ENCODE measurements around the gene HMOX1.

HMOX1 gene, protein sequence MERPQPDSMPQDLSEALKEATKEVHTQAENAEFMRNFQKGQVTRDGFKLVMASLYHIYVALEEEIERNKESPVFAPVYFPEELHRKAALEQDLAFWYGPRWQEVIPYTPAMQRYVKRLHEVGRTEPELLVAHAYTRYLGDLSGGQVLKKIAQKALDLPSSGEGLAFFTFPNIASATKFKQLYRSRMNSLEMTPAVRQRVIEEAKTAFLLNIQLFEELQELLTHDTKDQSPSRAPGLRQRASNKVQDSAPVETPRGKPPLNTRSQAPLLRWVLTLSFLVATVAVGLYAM

DNA sequence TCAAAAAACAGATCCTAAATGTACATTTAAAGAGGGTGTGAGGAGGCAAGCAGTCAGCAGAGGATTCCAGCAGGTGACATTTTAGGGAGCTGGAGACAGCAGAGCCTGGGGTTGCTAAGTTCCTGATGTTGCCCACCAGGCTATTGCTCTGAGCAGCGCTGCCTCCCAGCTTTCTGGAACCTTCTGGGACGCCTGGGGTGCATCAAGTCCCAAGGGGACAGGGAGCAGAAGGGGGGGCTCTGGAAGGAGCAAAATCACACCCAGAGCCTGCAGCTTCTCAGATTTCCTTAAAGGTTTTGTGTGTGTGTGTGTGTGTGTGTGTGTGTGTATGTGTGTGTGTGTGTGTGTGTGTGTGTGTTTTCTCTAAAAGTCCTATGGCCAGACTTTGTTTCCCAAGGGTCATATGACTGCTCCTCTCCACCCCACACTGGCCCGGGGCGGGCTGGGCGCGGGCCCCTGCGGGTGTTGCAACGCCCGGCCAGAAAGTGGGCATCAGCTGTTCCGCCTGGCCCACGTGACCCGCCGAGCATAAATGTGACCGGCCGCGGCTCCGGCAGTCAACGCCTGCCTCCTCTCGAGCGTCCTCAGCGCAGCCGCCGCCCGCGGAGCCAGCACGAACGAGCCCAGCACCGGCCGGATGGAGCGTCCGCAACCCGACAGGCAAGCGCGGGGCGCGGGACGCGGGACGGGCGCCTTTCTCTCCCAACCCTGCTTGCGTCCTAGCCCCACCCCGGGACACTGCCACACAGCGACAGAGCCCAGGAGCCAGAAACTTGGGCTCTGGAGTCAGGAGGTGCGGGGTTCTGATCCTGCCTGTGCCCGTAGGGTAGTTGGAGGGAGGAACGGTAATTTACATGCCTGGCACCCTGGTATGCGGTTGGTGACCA lies at the start of gene HMOX1:
TSS of gene HMOX1 (plus strand) at position 560 of the 887 bp plus-strand sequence. CDS start at position 638, 78 bp downstream.
- no peak for FAIRE-seq

DNA sequence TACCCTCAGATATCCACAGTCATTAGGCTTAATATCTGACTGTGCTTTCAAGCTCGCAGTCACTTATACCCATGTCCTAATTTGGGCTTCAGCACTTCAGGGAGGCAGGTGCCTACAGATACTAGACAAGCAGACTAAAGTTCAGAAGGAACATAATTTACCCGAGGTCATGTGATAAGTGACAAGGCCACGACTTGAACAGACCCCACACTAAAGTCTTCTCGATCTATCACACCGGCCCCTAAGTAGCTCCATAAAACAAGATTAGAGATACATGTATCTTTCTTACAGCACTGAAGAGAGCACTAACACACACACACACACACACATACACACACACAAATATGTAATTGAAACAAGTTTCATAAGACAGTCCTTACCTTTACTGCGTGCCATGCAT lies 48.6 kb upstream of the HMOX1 start:
- no peak for FAIRE-seq
- no peak for DNase-seq (ENCODE audit: insufficient read length, low spot score)
- no peak for TF ChIP-seq POLR2A (IDR thresholded peaks at IDR 0.05; ENCODE audit: low read depth, low read length)

More for the DNA sequence above, at the start of gene HMOX1:
- TF ChIP-seq POLR2A (IDR thresholded peaks at IDR 0.05; ENCODE audit: low read depth, low read length), result peak; percentile 82
- DNase-seq (ENCODE audit: insufficient read length, low spot score), result peak; percentile 62

DNA sequence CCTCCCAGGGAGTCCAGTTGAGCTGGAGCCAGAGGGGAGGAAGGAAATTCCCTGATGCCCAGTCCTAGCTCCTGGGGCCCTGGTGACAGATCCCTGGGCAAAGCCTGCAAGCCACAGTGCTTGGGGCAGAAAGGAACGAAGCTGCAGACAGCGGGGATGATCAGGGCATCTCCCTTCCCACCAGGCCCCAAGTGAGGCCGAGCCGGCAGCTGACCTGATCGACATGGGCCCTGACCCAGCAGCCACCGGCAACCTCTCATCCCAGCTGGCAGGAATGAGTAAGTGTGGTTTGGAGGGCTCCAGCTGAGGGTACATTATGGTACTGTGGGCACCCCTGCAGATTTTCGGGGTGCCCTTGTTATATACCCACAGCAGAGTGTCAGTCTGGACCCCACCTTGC lies 47.7 kb upstream of the HMOX1 start:
- FAIRE-seq (no peak), DNase-seq (ENCODE audit: insufficient read length, low spot score) (no peak)
- TF ChIP-seq POLR2A (IDR thresholded peaks at IDR 0.05; ENCODE audit: low read depth, low read length), result no peak

DNA sequence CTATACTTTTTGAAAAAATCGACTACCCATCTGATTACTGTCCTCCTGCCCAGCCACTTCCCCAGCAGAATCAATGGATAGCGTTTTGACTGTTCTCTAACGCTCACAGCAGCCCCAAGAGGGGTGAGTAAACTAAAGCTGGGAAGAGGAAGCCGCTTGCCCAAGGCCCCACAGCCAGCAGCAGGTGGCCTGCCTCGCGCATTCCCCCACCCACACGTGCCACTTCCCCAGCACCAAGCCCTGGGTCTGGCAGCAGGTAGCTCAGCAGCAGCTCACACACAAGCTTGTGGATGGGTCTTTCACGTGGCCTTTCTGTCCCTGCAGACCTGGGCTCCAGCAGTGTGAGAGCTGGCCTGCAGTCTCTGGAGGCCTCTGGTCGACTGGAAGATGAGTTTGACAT lies 46.9 kb upstream of the HMOX1 start:
- TF ChIP-seq POLR2A (IDR thresholded peaks at IDR 0.05; ENCODE audit: low read depth, low read length), result no peak
- no peak for DNase-seq (ENCODE audit: insufficient read length, low spot score)
- FAIRE-seq, result no peak

DNA sequence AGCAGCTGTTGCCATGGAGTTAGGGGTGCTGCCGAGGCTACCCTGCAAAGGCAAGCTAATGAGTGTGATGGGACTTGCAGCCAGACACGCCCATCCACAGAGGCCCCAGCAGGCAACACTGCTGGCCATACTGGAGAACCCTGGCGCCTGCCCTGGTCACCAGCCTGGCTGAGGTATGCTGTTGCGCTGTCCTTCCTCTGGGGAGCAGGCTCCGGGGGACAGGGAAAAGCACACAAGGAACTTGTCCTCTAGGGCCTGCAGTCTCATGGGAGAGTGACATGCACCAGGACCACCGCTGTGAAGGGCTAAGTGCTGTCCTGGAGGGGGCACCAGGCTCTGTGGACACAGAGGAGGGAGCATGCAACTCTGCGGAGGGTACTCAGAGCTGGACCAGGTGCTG lies 45.4 kb upstream of the HMOX1 start:
- no peak for TF ChIP-seq POLR2A (IDR thresholded peaks at IDR 0.05; ENCODE audit: low read depth, low read length)
- no peak for FAIRE-seq
- DNase-seq (ENCODE audit: insufficient read length, low spot score), result no peak

DNA sequence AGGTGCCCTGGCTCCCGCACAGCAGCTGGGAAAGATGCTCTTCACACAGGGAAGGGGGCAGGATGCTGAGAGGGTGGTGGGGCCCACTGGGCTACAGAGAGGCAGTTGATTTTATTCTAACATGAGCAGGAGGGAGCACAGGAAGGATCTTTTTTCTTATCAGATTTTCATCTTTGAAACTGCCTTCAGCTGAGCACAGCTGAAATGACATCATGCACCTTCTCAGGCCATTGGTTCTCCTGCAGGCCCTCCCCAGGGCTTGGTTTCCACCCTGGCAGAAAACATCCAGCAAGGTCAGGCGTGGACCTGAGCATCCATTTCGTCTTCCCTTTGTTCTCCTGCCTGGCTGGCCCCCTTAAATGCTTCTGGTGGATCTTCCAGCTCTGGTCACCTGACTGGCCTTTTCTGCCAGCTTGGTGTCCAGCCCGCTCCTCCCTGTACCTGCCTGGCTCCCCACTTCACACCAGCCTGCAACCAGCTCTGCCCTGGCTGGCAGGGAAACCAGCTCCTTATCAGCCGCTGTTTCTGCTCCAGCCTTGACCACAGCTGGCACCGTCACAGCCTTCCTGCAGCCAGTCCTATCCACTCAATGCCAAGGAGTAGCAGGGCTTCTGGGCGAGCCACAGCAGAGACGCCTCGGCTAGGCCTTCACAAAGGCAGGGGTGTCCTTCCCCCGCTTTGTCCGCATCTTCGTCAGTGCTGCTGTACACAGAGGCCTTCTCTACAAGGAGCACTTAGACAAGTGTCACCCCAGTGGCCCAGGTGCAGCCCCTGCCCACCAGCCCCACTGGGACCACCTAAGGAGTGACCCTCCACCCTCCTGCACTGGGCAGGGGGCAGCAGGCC lies 44.7 kb upstream of the HMOX1 start:
- DNase-seq (ENCODE audit: insufficient read length, low spot score) (no peak), FAIRE-seq (no peak)
- TF ChIP-seq POLR2A (IDR thresholded peaks at IDR 0.05; ENCODE audit: low read depth, low read length), result no peak

DNA sequence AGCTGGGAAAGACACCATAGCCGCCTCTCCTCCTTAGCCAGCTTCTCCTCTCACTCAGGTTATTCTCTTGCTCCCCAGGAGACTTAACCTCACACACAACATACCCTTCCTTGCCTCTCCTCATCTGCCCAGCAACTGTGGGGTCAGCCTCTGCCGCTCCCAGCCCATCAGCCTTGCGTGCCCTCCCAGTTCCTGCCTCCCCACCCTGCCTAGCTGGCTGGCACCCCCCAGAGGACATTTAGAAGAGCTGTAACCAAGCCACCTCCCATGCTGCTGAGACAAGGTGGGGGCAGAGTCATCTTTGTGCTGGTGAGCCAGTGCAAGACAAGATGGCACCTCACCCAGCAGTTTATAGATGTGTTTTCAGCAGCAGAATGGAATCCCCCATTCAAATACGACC lies 43.0 kb upstream of the HMOX1 start:
- FAIRE-seq, result no peak
- no peak for TF ChIP-seq POLR2A (IDR thresholded peaks at IDR 0.05; ENCODE audit: low read depth, low read length)
- no peak for DNase-seq (ENCODE audit: insufficient read length, low spot score)

DNA sequence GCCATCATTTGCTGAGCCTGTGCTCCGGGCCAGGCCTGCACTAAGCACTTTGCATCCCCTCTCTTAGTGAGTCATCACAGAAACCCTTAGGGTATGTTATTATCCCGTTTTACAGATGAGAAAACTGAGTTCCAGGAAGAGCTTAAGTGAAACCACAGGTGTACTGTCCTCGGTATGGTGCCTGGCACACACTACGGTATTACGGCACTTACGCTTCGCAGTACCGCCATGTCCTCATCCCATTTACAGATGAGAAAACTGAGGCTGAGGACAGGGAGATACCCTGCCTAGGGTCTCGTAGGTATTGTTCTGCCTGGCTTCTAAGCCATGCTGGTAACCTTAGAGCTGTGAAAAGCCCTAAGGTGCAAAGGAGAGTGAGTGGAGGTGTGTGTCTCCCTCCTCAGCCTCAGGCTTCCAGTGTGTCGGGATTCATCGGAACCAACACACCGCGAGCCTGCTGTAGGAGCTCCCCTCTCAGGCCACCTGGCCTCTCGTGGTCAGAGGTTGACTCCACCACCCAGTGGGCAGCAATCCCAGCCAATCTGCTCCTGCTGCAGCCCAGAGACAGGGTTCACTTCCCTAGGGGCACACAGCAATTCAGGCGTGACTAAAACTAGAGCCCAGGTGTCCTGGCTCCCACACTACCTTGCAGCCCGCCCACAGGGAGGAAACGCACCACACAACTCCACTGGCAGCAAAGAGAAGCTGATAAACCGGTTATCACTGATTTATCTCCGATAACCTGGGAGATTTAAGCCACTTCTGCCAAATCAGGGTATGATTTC lies 39.6 kb upstream of the HMOX1 start:
- DNase-seq (ENCODE audit: insufficient read length, low spot score) (no peak), FAIRE-seq (no peak)
- no peak for TF ChIP-seq POLR2A (IDR thresholded peaks at IDR 0.05; ENCODE audit: low read depth, low read length)

DNA sequence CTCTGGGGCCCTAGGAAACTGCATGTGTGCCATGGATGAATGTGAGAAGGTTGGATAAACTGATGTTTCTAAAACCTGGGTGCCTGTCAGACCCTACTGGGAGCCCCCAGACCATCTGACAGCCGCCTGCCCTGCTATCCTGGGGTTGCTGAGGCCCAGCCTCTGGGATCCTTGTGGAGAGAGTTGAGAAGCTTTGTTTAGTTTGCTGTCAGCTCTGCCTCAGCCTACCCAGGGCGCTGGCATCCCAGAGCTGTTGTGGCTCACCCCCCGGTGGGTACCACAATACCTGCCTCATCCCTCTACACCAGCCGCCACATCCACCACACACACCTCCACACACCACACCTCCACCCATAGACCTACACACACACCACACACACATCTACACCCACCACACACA lies 38.5 kb upstream of the HMOX1 start:
- DNase-seq (ENCODE audit: insufficient read length, low spot score) (no peak), FAIRE-seq (no peak)
- no peak for TF ChIP-seq POLR2A (IDR thresholded peaks at IDR 0.05; ENCODE audit: low read depth, low read length)

DNA sequence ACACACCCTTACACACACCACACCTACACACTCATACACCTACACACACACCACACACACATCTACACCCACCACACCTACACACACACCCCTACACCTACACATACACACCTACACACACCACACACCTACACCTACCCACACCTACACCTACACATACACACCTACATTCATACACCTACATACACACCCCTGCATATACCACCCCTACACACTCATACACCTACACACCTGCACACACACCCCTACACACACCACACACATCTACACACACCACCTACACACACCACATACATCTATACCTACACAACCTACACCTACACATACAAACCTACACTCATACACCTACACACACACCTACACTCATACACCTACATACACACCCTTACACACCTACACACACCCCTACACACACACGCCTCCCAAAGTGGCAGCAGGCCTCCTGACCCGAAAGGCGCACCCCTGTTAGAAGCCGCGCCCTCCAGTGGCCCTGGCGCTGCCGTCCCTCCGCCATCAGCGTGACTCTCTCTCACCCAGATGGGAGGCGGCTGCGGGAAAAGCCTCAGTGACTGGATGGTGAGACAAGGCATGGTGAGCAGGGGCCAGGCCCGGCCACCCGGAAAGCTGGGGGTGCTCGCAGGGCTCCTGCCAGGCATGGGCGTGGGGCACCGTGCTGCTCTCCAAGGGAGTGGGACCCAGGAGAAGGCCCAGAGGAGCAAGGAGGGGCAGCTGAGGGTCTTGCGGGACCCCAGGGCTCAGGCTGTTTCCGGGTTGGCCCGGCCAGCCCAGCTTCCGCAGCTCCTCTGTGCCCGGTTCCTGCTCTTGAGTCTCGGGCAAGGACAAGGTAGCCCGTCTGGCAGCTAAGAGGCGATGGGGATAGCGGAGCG lies 37.0 kb upstream of the HMOX1 start:
- no peak for TF ChIP-seq POLR2A (IDR thresholded peaks at IDR 0.05; ENCODE audit: low read depth, low read length)
- FAIRE-seq (no peak), DNase-seq (ENCODE audit: insufficient read length, low spot score) (no peak)

DNA sequence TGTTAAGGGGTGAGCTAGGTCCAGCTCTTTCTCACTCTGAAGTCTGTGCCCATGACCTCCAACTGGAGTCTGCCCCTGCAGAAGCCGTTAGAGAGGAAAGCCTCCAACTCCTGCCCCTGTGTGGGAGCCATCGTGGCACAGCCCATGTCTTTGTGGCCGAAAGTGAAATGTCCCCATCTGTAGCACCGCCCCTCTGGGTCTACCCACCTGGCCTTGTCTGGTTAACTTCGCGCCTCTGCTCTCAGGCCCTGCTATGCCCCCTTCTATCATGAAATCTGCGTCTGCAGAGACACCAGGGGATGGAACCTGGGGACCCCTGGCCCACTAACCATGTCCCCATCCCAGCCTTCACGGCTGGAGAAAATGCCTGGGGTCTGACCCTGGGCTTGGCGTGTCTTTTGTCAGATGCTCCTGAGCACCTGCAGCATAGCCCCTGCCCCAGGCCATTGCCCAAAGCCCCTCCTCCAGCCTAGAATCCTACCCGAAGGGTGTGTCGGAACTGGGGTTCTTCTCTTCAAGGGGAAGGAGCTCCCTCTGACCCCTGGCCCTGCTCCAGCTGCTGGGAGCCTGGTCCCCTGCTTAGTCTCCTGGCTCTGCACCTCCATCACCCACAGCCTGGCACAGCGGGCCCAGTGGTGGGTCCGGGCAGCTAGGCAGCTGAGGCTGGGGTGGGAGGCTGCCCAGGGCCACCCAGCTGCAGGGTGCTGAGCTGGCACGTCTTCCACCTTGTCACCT lies 35.8 kb upstream of the HMOX1 start:
- no peak for TF ChIP-seq POLR2A (IDR thresholded peaks at IDR 0.05; ENCODE audit: low read depth, low read length)
- no peak for FAIRE-seq
- no peak for DNase-seq (ENCODE audit: insufficient read length, low spot score)
